PC-9 (cell line): Measurements from ENCODE around the gene WDR93. TPM values are rescaled to one million over a fixed set of nuclear protein-coding genes. Genes with fewer than 3 reads are reported as not detected.

ENCODE experiments used
- BruUV-seq: library from RNA; stranded (reverse); fragments of 400-500 nt; replicated peaks from 2 replicates; lab custom pipeline; 2021; lab: Mats Ljungman, UMichigan
- CTCF ChIA-PET: fragments of 300-600 bp; sonication (Branson Sonifier 250); formaldehyde crosslinking; loops from one replicate; lab custom pipeline; 2022; ENCODE audit warnings: antibody characterized with exemption; lab: Charles Lee
- POLR2A ChIA-PET: fragments of 300-600 bp; sonication (Branson Sonifier 250); formaldehyde crosslinking; loops from one replicate; lab custom pipeline; 2022; ENCODE audit warnings: antibody characterized with exemption; ENCODE audit not compliant: unreplicated experiment; lab: Charles Lee
- DNase-seq, 2 experiments: peaks; one replicate each; pipeline versions ENCODE4 v3.0.0 to v3.0.0-alpha.2; 2015 to 2022; ENCODE audit warnings: mixed read lengths in 1 of 2
- H2AFZ ChIP-seq: fragments of 200-600 bp; sonication (generic); 2 replicates; pipeline ENCODE4 v1.8.1; 2017; ENCODE audit warnings: antibody characterized with exemption
- H3F3A ChIP-seq: fragments of 200-600 bp; sonication (generic); 2 replicates; pipeline ENCODE4 v1.8.1; 2017; ENCODE audit warnings: antibody characterized with exemption, mild to moderate bottlenecking, low read depth; ENCODE audit not compliant: insufficient read depth
- H3K27ac ChIP-seq: fragments of 200-600 bp; sonication (generic); 2 replicates; pipeline ENCODE4 v1.6.1; 2016; ENCODE audit warnings: mixed run types
- H3K27me3 ChIP-seq: fragments of 200-600 bp; sonication (generic); 2 replicates; pipeline ENCODE4 v1.6.1; 2016; ENCODE audit warnings: low read depth, mixed run types; ENCODE audit not compliant: insufficient read depth
- H3K36me3 ChIP-seq: fragments of 200-600 bp; sonication (generic); 2 replicates; pipeline ENCODE4 v1.6.1; 2016; ENCODE audit warnings: low read depth, mixed run types
- H3K4me1 ChIP-seq: fragments of 200-600 bp; sonication (generic); replicated peaks from 2 replicates; pipeline ENCODE4 v1.6.1; 2016; ENCODE audit warnings: mixed run types; ENCODE audit not compliant: insufficient read depth
- H3K4me2 ChIP-seq: fragments of 200-600 bp; sonication (generic); 2 replicates; pipeline ENCODE4 v1.6.1; 2017; ENCODE audit warnings: mixed run types
- H3K4me3 ChIP-seq: fragments of 200-600 bp; sonication (generic); 2 replicates; pipeline ENCODE4 v1.6.1; 2016; ENCODE audit warnings: mixed run types
- H3K79me2 ChIP-seq: fragments of 200-600 bp; sonication (generic); 2 replicates; pipeline ENCODE4 v1.6.1; 2017; ENCODE audit warnings: low read depth, mixed run types
- H3K9me2 ChIP-seq: fragments of 200-600 bp; sonication (generic); 2 replicates; pipeline ENCODE4 v1.8.1; 2017; ENCODE audit warnings: mild to moderate bottlenecking; ENCODE audit not compliant: insufficient read depth
- H3K9me3 ChIP-seq: fragments of 200-600 bp; sonication (generic); 2 replicates; pipeline ENCODE4 v1.8.1; 2016; ENCODE audit warnings: low read depth; ENCODE audit not compliant: insufficient read depth
- H4K20me1 ChIP-seq: fragments of 200-600 bp; sonication (generic); 2 replicates; pipeline ENCODE4 v1.8.1; 2017; ENCODE audit not compliant: insufficient read depth
- CTCF ChIP-seq: fragments of 200-600 bp; sonication (generic); conservative IDR thresholded peaks from 2 replicates; pipeline ENCODE4 v1.6.1; 2017; ENCODE audit warnings: mixed run types, antibody characterized with exemption, mild to moderate bottlenecking, moderate library complexity
- EZH2 ChIP-seq: fragments of 200-600 bp; sonication (generic); IDR thresholded peaks from 2 replicates; pipeline ENCODE4 v1.8.0; 2017; ENCODE audit warnings: antibody characterized with exemption, low read depth
- intact Hi-C: fragments of 100-400 bp; cut with micrococcal nuclease; formaldehyde crosslinking; loops from one replicate; pipeline ENCODE4 v1.10.0; 2022; ENCODE audit not compliant: unreplicated experiment
- total RNA-seq: library from RNA; stranded (reverse); gene quantifications from 2 replicates; pipeline ENCODE4 v1.2.3, GENCODE V29; 2021

Gene WDR93
- total RNA-seq, 1 experiment from 2014 or later: 1.8 TPM

GRCh38 chr15:89769366-89769765 is 78.8 kb downstream of the WDR93 start:
- no peak for DNase-seq
- no TSS peak for BruUV-seq
- TF ChIP-seq EZH2 (no peak), CTCF (no peak)
- Histone ChIP-seq H3K9me2 (no peaks in the 10 kb centered on the region), H3F3A (peaks cover 29% of the 10 kb centered on the region), H3K4me2 (no peak overlapping the region), H3K4me3 (no peak overlapping the region), H3K27ac (peak overlapping the region; percentile 41; the same call in 1 of the 2 replicates), H4K20me1 (no peaks in the 10 kb centered on the region), H3K4me1 (peaks cover 66% of the 10 kb centered on the region), H2AFZ (no peak overlapping the region), H3K9me3 (no peaks in the 10 kb centered on the region), H3K36me3 (no peaks in the 10 kb centered on the region), H3K27me3 (no peaks in the 10 kb centered on the region), H3K79me2 (no peaks in the 10 kb centered on the region)
- intact Hi-C loops: no loop called here
- POLR2A ChIA-PET: no interaction called here
- CTCF ChIA-PET: no interaction called here

GRCh38 chr15:89770041-89770440 is 79.4 kb downstream of the WDR93 start:
- no peaks in the 10 kb centered on the region for H4K20me1 ChIP-seq
- POLR2A ChIA-PET: no interaction called here
- H3K4me2 ChIP-seq: no peak overlapping the region
- DNase-seq: peak in 1 of 2 experiments; percentile 48
- H3K27me3 ChIP-seq: no peaks in the 10 kb centered on the region
- intact Hi-C loops: no loop called here
- H3K4me1 ChIP-seq: peaks cover 66% of the 10 kb centered on the region
- H2AFZ ChIP-seq: no peak overlapping the region
- no peaks in the 10 kb centered on the region for H3K9me3 ChIP-seq
- H3K36me3 ChIP-seq: no peaks in the 10 kb centered on the region
- no TSS peak for BruUV-seq
- TF ChIP-seq EZH2 (no peak), CTCF (no peak)
- no peaks in the 10 kb centered on the region for H3K9me2 ChIP-seq
- no peaks in the 10 kb centered on the region for H3K79me2 ChIP-seq
- CTCF ChIA-PET: no interaction called here
- H3K4me3 ChIP-seq: no peak overlapping the region
- H3F3A ChIP-seq: peaks cover 29% of the 10 kb centered on the region
- H3K27ac ChIP-seq: peak overlapping the region; percentile 54

GRCh38 chr15:89772932-89773583 is 82.4 kb downstream of the WDR93 start:
- no peak overlapping the region for H2AFZ ChIP-seq
- H3K4me1 ChIP-seq: peaks cover 41% of the 10 kb centered on the region
- no peaks in the 10 kb centered on the region for H3K36me3 ChIP-seq
- peak in 1 of 2 experiments; percentile 50 for DNase-seq
- H3K79me2 ChIP-seq: no peaks in the 10 kb centered on the region
- H3K4me2 ChIP-seq: no peak overlapping the region
- no peaks in the 10 kb centered on the region for H3K27me3 ChIP-seq
- H4K20me1 ChIP-seq: no peaks in the 10 kb centered on the region
- peaks cover 21% of the 10 kb centered on the region for H3F3A ChIP-seq
- BruUV-seq: no TSS peak
- no peaks in the 10 kb centered on the region for H3K9me3 ChIP-seq
- POLR2A ChIA-PET: no interaction called here
- peak; percentile 66 for TF ChIP-seq CTCF
- TF ChIP-seq EZH2: no peak
- intact Hi-C loops: no loop called here
- no peak overlapping the region for H3K4me3 ChIP-seq
- H3K27ac ChIP-seq: peak overlapping the region; percentile 47
- no peaks in the 10 kb centered on the region for H3K9me2 ChIP-seq
- CTCF ChIA-PET: interaction anchor here (0.6 to 0.7 kb wide), 2 partner anchors 12 to 101 kb away, joined by 3 to 5 read pairs; no protein-coding TSS in a partner anchor
